RPMI8226 (cell line): ENCODE results near the gene TUBB.
"Not testable (repeated sequence)": the region's sequence is repeated elsewhere in the genome, so short reads cannot be mapped to it uniquely, and the experiment has no call there.

Experiments
- DNase-seq: peaks from one replicate; pipeline ENCODE4 v3.0.0-alpha.2; 2015

Gene TUBB

DNA sequence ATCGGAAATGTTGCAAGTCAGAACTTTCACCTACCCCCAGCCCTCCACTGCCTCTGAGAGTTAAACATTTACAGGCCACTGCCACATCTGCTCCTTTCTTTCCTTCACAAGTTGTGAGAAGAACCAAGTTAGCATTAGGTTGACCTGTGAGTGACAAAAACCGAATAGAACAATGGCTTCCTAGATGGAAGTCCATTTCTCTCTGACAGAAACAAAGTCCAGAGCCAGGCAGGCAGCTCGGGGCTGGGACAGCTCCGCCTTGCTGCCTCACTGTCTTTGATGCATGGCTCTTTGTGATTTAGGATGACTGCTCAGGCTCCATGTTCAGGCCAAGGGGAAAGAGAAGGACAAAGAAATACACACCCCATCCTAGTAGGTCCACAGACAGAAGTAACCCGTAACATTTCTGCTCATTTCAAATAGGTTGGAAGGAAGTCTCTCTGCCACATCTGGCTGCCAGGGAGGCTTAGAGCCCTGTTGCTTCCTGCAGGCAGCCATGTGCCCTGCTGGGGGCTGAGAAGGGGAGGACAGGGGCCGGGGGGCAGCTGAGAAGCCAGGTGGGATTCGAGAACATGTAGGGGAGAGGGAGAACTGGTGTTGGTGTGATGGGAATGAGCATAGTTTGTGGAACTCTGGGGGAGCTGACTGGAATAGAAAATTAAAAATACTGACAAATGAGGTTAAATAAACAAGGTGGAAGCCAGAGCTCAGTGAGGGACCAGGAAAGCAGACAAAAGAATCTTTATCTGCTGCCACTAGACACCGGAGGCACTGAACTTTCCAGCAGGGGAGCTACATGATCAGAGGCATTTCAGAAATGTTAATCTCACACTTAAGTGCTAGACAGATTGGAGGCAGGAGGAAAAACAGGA lies 43.7 kb downstream of the TUBB start:
- no peak for DNase-seq

DNA sequence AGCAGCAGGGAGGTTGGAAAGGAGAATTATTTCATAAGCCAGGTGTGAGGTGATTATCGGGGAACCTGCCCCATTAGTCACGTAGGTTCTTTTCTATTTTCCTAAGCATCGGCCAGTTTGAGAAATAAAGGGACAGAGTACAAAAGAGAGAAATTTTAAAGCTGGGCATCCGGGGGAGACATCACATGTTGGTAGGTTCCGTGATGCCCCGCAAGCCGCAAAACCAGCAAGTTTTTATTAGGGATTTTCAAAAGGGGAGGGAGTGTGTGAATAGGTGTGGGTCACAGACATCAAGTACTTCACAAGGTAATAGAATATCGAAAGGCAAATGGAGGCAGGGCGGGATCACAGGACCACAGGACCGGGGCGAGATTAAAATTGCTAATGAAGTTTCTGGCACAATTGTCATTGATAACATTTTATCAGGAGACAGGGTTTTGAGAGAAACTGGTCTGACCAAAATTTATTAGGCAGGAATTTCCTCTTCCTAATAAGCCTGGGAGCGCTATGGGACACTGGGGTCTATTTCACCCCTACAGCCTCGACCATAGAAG lies 44.4 kb downstream of the TUBB start:
- not testable (repeated sequence) for DNase-seq

GRCh38 chr6:30765495-30765894 lies 45.3 kb downstream of the TUBB start:
- not testable (repeated sequence) for DNase-seq

DNA sequence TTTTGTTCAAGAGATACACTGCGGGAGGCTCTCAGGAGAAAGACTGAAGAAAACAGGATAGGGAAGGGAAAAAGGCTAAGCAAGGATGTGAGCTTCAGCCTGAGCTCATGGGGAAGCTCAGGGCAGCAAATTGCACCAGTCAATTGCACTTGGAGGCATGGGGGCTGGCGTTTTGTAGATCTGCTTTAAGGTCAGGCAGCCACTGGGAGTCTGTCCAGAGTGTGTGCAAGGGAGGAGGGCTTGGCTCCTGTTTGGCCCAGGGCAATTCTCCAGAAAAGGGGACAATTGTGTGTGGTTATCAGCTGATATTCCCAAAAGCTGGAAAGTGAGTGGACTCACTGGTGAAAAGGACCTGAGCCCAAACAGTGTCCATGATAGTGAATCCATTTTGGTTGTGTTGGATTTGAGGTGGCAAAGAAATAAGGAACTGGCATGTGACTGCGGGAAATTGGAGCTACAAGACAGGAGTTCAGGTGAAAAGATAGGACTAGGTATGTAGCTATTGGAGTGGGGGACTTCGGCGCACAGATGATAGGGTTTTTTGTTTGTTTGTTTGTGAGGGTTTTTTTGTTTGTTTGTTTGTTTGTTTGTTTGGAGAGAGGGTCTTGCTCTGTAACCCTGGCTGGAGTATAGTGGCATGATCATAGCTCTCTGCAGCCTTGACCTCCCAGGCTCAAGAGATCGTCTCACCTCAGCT lies 46.5 kb downstream of the TUBB start:
- no peak for DNase-seq

- DNase-seq = no peak
These were observed 47.2 kb downstream of the TUBB start for GRCh38 chr6:30767158-30767943.

- no peak for DNase-seq
These were observed 47.8 kb downstream of the TUBB start for GRCh38 chr6:30767944-30768301.

DNA sequence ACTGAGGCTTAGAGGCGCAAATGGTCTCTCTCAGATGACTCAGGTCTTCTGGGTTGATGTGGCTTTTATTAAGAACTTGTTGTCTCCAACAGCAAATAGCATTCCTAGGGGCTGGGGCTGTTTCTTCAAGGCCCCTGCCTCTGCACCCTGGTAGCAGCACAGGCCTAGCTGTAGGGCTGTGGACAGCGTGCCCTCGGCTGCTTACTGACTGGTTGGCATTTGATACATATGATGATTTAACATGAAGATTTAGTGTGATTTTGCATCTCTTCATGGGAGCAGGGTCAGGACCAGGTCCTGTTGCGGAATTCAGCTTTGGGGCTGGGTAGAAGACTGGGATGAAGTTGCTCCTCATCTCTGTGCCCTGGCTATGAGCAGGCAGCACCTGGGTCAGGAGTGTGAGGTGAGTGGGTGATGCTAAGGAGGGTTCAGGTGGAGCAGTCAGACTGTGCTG lies 48.5 kb downstream of the TUBB start:
- DNase-seq = no peak

DNA sequence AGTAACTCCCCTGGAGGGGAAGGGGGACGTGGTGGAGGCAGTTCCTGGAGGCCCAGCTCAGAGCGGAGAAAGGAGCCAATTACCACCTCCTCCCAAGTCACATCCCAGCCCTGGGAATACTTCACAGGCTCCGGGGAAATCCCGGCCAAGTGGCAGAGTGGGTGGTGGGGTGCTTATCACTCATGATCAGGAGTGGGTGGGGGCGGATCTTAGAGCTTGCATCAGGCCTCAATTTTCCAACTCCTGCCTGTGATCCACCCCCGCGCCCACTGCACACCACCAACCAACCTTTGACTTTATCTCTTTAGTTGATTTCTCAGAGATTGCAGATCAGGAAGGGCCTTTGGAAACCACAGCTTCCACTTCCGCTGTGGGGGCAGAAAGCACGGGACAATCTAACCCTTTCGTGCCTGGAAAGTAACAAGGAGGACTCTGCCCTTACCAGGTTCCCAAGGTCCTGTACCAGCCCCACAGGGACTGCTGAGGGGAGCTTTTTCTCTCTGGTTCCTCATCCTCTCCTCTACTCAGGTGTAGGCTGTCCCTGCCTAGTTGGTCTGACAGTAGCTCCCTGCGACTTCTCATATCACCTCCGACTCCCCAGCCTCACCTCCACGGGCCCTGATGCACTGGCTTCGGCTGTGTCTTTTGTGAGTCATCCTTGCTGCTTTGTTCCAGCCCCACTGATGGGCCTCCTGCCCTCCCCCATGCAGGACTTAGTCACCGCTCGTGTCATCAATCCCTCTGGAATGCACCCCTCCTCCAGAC lies 49.1 kb downstream of the TUBB start:
- no peak for DNase-seq

DNA sequence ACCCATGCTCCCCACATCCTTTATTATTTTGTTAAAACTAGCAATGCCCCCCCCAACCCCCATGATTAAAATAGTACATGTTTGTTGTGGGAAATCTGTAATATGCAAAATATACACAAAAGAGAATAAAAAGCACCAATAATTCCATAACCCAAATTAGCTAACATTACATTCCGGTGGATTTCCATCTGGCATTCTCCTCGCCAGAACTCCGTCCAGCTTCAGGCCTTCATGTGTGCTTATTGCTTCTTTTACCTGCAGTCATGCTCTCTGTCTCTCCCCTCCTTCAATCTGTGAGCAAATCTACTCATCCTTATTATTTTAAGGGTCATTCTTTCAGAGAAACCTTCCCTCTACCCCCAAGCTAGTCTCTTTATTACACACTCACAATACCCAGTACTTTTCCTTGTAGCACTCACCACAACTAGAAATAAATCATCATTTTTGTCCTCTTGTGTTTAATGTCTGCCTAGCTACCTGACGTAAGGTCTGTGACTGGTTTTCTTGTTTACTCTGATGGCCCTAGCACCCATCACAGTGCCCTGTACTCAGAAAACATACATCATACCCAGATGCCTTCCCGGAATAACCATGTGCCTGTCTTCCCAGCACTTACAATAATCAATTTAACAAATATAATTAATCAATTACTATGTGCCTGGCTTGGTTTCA lies 49.8 kb downstream of the TUBB start:
- DNase-seq = no peak

GRCh38 chr6:30770592-30770991 lies 50.4 kb downstream of the TUBB start:
- no peak for DNase-seq

- DNase-seq = no peak
These were observed 54.5 kb downstream of the TUBB start for GRCh38 chr6:30774701-30775100.
